ELR (cell line): Measurements from ENCODE around the gene ZFP57.

ENCODE experiments used
- DNase-seq: peaks from one replicate; pipeline ENCODE4 v3.0.0-alpha.2; 2015; ENCODE audit warnings: low read depth

ZFP57 gene

GRCh38 chr6:29655658-29656057 lies 25.3 kb downstream of the ZFP57 start:
- DNase-seq, result no peak

- peak; percentile 81 for DNase-seq
These were observed 27.4 kb downstream of the ZFP57 start for GRCh38 chr6:29653452-29654038.

GRCh38 chr6:29652198-29652584 lies 28.8 kb downstream of the ZFP57 start:
- DNase-seq, result no peak

GRCh38 chr6:29651413-29652197 lies 29.3 kb downstream of the ZFP57 start:
- peak; percentile 64 for DNase-seq

- DNase-seq, result peak; percentile 98
These were observed 31.0 kb downstream of the ZFP57 start for GRCh38 chr6:29649701-29650673.

GRCh38 chr6:29647927-29648642 lies 32.9 kb downstream of the ZFP57 start:
- peak; percentile 64 for DNase-seq

- no peak for DNase-seq
These were observed 39.4 kb downstream of the ZFP57 start for GRCh38 chr6:29641430-29642148.

- no peak for DNase-seq
These were observed 43.7 kb downstream of the ZFP57 start for GRCh38 chr6:29637247-29637646.

- no peak for DNase-seq
These were observed 47.4 kb downstream of the ZFP57 start for GRCh38 chr6:29633534-29633905.

- peak; percentile 89 for DNase-seq
These were observed 48.0 kb downstream of the ZFP57 start, which contains the start of gene GABBR1 for GRCh38 chr6:29632789-29633533. TSS of gene GABBR1 (minus strand) at chr6:29633183. CDS start at chr6:29632385, 798 bp downstream.

- peak; percentile 69 for DNase-seq
These were observed 48.9 kb downstream of the ZFP57 start for GRCh38 chr6:29631860-29632731.

- no peak for DNase-seq
These were observed 49.6 kb downstream of the ZFP57 start for GRCh38 chr6:29631209-29631810.

GRCh38 chr6:29630315-29630714 lies 50.6 kb downstream of the ZFP57 start:
- DNase-seq, result no peak

GRCh38 chr6:29629571-29629970 lies 51.4 kb downstream of the ZFP57 start:
- peak; percentile 51 for DNase-seq

- DNase-seq, result peak; percentile 88
These were observed 52.3 kb downstream of the ZFP57 start for GRCh38 chr6:29628419-29629281.

GRCh38 chr6:29627755-29628418 lies 53.1 kb downstream of the ZFP57 start:
- DNase-seq, result peak; percentile 93
